MCF 10A (cell line): ENCODE data around the gene DGUOK. TPM values are rescaled to one million over a fixed set of nuclear protein-coding genes. Genes with fewer than 3 reads are reported as not detected.

Source experiments
- BruUV-seq: library from RNA; stranded (reverse); fragments of 400-500 nt; replicated peaks from 2 replicates; lab custom pipeline; 2021; lab: Mats Ljungman, UMichigan
- CTCF ChIA-PET: fragments of 300-600 bp; sonication (Branson Sonifier 250); formaldehyde crosslinking; extraction: SDS; loops from one replicate; lab custom pipeline; 2021; ENCODE audit warnings: antibody characterized with exemption, inconsistent platforms; lab: Yijun Ruan, JAX
- POLR2A ChIA-PET: fragments of 300-600, 350-650 bp; sonication (Branson Sonifier 250); formaldehyde crosslinking; extraction: SDS; loops from one replicate; lab custom pipeline; 2020; ENCODE audit warnings: antibody characterized with exemption, inconsistent platforms; lab: Yijun Ruan, JAX
- DNase-seq: peaks from one replicate; pipeline ENCODE4 v3.0.0-alpha.2; 2018; ENCODE audit not compliant: unreplicated experiment
- H3K27ac Mint-ChIP-seq: one replicate; pipeline ENCODE4 v1.8.0; 2022; ENCODE audit warnings: mild to moderate bottlenecking, low read depth, mixed read lengths; ENCODE audit not compliant: unreplicated experiment
- H3K27me3 Mint-ChIP-seq: one replicate; pipeline ENCODE4 v1.8.0; 2022; ENCODE audit warnings: mixed read lengths; ENCODE audit not compliant: insufficient read depth, unreplicated experiment
- H3K36me3 Mint-ChIP-seq: one replicate; pipeline ENCODE4 v1.8.0; 2022; ENCODE audit warnings: mild to moderate bottlenecking, moderate library complexity, mixed read lengths; ENCODE audit not compliant: insufficient read depth, unreplicated experiment
- H3K4me1 Mint-ChIP-seq: one replicate; pipeline ENCODE4 v1.8.0; 2022; ENCODE audit warnings: mixed read lengths; ENCODE audit not compliant: insufficient read depth, unreplicated experiment
- H3K4me3 Mint-ChIP-seq: one replicate; pipeline ENCODE4 v1.8.0; 2022; ENCODE audit warnings: mild to moderate bottlenecking, moderate library complexity, mixed read lengths; ENCODE audit not compliant: unreplicated experiment
- H3K9me3 Mint-ChIP-seq: one replicate; pipeline ENCODE4 v1.8.0; 2022; ENCODE audit warnings: mixed read lengths; ENCODE audit not compliant: unreplicated experiment
- intact Hi-C: fragments of 100-400 bp; cut with micrococcal nuclease; formaldehyde crosslinking; loops from 2 replicates; pipeline ENCODE4 v1.14.1; 2022
- total RNA-seq: library from RNA; stranded (reverse); gene quantifications from 2 replicates; pipeline ENCODE4 v1.2.3, GENCODE V29; 2022
- TF ChIP-seq, protein P1 (sequence below): fragments of 200-600 bp; IDR thresholded peaks from one replicate; pipeline ENCODE4 v1.8.0; 2022; ENCODE audit warnings: antibody characterized with exemption, mild to moderate bottlenecking; ENCODE audit not compliant: unreplicated experiment

Gene DGUOK
- total RNA-seq, 1 experiment from 2014 or later: 92.3 TPM

DNA sequence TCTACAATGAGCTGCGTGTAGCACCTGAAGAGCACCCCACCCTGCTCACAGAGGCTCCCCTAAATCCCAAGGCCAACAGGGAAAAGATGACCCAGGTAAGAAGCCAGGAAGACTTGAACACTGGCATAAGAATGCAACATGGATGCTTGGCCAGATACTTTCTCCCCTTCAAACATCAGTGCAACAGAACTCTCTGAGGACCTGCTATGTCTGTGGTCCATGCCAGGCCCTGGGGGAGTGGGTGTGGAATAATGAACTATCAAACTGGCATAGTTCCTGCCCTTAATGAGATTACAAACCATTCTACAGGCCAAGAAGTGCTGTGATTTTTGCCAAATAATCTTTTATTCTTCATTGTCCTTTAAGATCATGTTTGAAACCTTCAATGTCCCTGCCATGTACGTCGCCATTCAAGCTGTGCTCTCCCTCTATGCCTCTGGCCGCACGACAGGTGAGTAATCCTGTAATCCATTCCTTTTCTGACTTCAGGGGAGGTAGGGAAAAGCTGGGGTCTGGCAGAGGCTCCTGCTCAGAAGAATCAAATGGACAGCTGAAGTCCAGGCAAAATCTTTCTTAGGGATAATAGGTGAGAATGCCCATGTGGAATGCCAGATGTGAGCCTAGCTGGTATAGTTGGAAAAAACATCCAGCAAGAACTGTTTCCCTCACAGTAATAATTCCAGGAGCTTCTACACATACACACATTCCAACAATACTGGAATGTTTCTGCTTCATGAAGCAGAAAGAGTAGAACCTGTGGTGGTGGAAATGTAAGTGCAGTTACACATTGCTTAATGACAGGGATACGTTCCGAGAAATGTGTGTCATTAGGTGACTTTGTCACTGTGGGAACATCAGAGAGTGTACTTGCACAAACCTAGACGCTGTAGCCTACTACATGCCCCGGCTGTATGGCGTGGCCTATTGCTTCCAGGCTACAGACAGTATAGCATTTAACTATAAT lies 17.7 kb upstream of the DGUOK start:
- BruUV-seq: no TSS peak
- DNase-seq: no peak
- intact Hi-C loops: no loop called here
- no peak overlapping the region for H3K4me3 Mint-ChIP-seq
- TF ChIP-seq, protein P1, sequence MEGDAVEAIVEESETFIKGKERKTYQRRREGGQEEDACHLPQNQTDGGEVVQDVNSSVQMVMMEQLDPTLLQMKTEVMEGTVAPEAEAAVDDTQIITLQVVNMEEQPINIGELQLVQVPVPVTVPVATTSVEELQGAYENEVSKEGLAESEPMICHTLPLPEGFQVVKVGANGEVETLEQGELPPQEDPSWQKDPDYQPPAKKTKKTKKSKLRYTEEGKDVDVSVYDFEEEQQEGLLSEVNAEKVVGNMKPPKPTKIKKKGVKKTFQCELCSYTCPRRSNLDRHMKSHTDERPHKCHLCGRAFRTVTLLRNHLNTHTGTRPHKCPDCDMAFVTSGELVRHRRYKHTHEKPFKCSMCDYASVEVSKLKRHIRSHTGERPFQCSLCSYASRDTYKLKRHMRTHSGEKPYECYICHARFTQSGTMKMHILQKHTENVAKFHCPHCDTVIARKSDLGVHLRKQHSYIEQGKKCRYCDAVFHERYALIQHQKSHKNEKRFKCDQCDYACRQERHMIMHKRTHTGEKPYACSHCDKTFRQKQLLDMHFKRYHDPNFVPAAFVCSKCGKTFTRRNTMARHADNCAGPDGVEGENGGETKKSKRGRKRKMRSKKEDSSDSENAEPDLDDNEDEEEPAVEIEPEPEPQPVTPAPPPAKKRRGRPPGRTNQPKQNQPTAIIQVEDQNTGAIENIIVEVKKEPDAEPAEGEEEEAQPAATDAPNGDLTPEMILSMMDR: no peak
- no peaks in the 10 kb centered on the region for H3K27me3 Mint-ChIP-seq
- ChIA-PET POLR2A (interaction anchor here (0.7 kb wide), 2 partner anchors 24 to 43 kb away, joined by 3 read pairs; no protein-coding TSS in a partner anchor), CTCF (interaction anchor here (0.6 kb wide), 3 partner anchors 12 to 252 kb away, joined by 3 to 4 read pairs (median 3); partner anchors contain the start of gene ACTG2)
- no peak overlapping the region for H3K27ac Mint-ChIP-seq
- H3K4me1 Mint-ChIP-seq: no peaks in the 10 kb centered on the region
- no peaks in the 10 kb centered on the region for H3K36me3 Mint-ChIP-seq
- H3K9me3 Mint-ChIP-seq: no peaks in the 10 kb centered on the region

DNA sequence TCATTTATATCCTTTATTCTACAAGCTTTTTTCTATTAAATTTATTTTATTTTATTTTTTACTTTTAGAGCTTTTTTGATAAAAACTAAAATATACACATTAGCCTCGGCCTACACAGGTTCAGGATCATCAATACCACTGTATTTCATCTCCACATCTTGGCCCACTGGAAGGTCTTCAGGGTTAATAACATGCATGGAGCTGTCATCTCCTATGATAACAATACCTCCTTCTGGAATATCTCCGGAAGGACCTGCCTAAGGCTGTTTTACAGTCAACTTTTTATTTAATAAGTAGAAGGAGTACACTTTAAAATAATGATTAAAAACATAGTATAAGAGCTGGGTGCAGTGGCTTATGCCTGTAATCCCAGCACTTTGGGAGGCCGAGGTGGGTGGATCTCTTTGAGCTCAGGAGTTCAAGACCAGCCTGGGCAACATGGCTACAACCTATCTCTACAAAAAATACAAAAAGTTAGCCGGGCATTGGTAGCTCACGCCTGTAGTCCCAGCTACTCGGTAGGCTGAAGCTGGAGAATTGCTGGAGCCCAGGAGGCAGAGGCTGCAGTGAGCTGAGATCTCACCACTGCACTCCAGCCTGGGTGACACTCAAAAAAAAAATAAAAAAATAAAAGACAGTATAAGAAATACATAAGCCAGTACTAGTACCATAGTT lies 15.7 kb upstream of the DGUOK start:
- TF ChIP-seq, protein P1: no peak
- Mint-ChIP-seq H3K4me3 (no peak overlapping the region), H3K27ac (no peak overlapping the region), H3K9me3 (no peaks in the 10 kb centered on the region), H3K27me3 (no peaks in the 10 kb centered on the region), H3K36me3 (no peaks in the 10 kb centered on the region), H3K4me1 (no peaks in the 10 kb centered on the region)
- POLR2A ChIA-PET: interaction anchor here (1.0 kb wide), 3 partner anchors 14 to 27 kb away, joined by 5 to 6 read pairs (median 5); no protein-coding TSS in a partner anchor
- no peak for DNase-seq
- CTCF ChIA-PET: interaction anchor here (0.6 to 1.5 kb wide), 6 partner anchors 10 to 376 kb away, joined by 3 to 5 read pairs (median 3); partner anchors contain the start of gene BOLA3
- intact Hi-C loops: no loop called here
- BruUV-seq: no TSS peak

DNA sequence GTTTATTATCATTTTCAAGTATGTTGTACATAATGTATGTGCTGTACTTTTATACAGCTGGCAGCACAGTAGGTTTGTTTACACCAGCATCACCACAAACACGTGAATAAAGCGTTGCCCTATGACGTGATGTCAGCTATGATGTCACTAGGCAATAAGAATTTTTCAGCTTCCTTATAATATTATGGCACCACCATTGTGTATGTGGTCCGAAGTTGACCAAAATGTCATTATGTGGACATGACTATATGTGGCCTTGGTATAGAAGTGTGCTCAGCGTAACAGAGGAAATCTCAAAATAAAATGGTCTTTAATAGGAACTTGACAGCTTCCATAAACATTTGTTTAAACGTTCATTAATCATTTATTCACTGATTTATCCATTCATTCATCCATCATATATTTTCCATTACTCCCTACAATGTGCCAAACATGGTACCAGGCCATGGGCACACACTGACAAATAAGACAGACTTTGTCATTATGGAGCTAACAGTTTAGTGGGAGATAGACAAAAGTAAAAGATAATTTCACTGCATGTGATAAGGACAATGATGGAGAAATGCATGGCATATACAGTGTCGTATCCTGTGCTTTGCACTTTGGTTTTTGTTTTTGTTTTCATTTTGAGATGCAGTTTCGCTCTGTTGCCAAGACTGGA lies 15.0 kb upstream of the DGUOK start:
- Mint-ChIP-seq H3K27ac (no peak overlapping the region), H3K27me3 (no peaks in the 10 kb centered on the region), H3K36me3 (no peaks in the 10 kb centered on the region), H3K4me3 (no peak overlapping the region), H3K4me1 (no peaks in the 10 kb centered on the region), H3K9me3 (no peaks in the 10 kb centered on the region)
- intact Hi-C loops: no loop called here
- DNase-seq: no peak
- CTCF ChIA-PET: interaction anchor here (0.7 to 1.5 kb wide), 4 partner anchors 9 to 375 kb away, joined by 3 to 5 read pairs (median 4); partner anchors contain the start of gene BOLA3
- TF ChIP-seq, protein P1: no peak
- no TSS peak for BruUV-seq
- POLR2A ChIA-PET: interaction anchor here (0.7 to 1.0 kb wide), 3 partner anchors 14 to 27 kb away, joined by 3 to 6 read pairs (median 5); no protein-coding TSS in a partner anchor
